B cell (primary cell): ENCODE data around the gene CD226. TPM values are rescaled to one million over a fixed set of nuclear protein-coding genes. Genes with fewer than 3 reads are reported as not detected.

ENCODE experiments used
- ATAC-seq: fragments of 200-7000 bp; cut with Tn5 transposase; one replicate; pipeline ENCODE4 v1.10.0; 2021; ENCODE audit warnings: low read depth, mild to moderate bottlenecking, moderate number of reproducible peaks, moderate library complexity
- CTCF ChIA-PET: fragments of 350-600 bp; sonication (Branson Sonifier 250); formaldehyde crosslinking; loops from one replicate; lab custom pipeline; 2021; ENCODE audit warnings: antibody characterized with exemption, inconsistent platforms; lab: Charles Lee
- POLR2A ChIA-PET: fragments of 350-600 bp; sonication (Branson Sonifier 250); formaldehyde crosslinking; loops from one replicate; lab custom pipeline; 2021; ENCODE audit warnings: antibody characterized with exemption; lab: Charles Lee
- DNase-seq: peaks from one replicate; pipeline ENCODE4 v3.0.0; 2013
- H2AFZ ChIP-seq: 2 replicates; pipeline ENCODE4 v1.6.1; 2012; ENCODE audit warnings: mild to moderate bottlenecking, low read depth, low read length; ENCODE audit not compliant: insufficient read depth, poor library complexity, severe bottlenecking
- H3K27ac ChIP-seq, 2 donors: 1 replicate in 1 of 2; 2 replicates in 1 of 2; pipeline ENCODE4 v1.5.1; 2012 to 2013; ENCODE audit warnings: low read length in 2 of 2, mild to moderate bottlenecking in 2 of 2, moderate library complexity in 1 of 2
- H3K27me3 ChIP-seq, 4 experiments: fragments of 200-600 bp in 1 of 4; sonication (generic) in 1 of 4; replicated peaks in 1 of 4; 1 replicate in 2 of 4; 2 replicates in 2 of 4; pipeline versions ENCODE4 v1.6.1 to v1.7.0; 2013 to 2016; ENCODE audit warnings: low read length in 3 of 4, mild to moderate bottlenecking in 2 of 4, mixed read lengths in 1 of 4, moderate library complexity in 1 of 4; ENCODE audit not compliant: insufficient read depth in 4 of 4, control insufficient read depth in 3 of 4; ENCODE audit errors: control extremely low read depth in 1 of 4
- H3K36me3 ChIP-seq, 2 experiments: replicated peaks in 1 of 2; 1 replicate in 1 of 2; 2 replicates in 1 of 2; pipeline versions ENCODE4 v1.6.1 to v1.7.1; 2013; ENCODE audit warnings: low read length in 1 of 2; ENCODE audit not compliant: insufficient read depth in 2 of 2, control insufficient read depth in 1 of 2; ENCODE audit errors: control extremely low read depth in 1 of 2, extremely low read depth in 1 of 2
- H3K4me1 ChIP-seq, 2 donors: fragments of 200-600 bp in 1 of 2; sonication (generic) in 1 of 2; 1 replicate in 1 of 2; 2 replicates in 1 of 2; pipeline versions ENCODE4 v1.5.1 to v1.6.1; 2013 to 2017; ENCODE audit warnings: low read length in 2 of 2; ENCODE audit not compliant: control insufficient read depth in 2 of 2, insufficient read depth in 2 of 2
- H3K4me2 ChIP-seq: replicated peaks from 2 replicates; pipeline ENCODE3; 2012; ENCODE audit warnings: mild to moderate bottlenecking, low read depth, low read length; ENCODE audit not compliant: poor library complexity, severe bottlenecking
- H3K4me3 ChIP-seq, 5 experiments: fragments of 200-600 bp in 1 of 5; sonication (generic) in 1 of 5; 1 replicate in 3 of 5; 2 replicates in 2 of 5; pipeline versions ENCODE4 v1.5.1 to v1.7.0; 2011 to 2016; ENCODE audit warnings: low read length in 4 of 5, mild to moderate bottlenecking in 4 of 5, low read depth in 2 of 5, control low read depth in 1 of 5, moderate library complexity in 1 of 5; ENCODE audit not compliant: insufficient read depth in 1 of 5; ENCODE audit errors: control extremely low read depth in 1 of 5, extremely low read depth in 1 of 5
- H3K79me2 ChIP-seq: fragments of 200-600 bp; sonication (generic); one replicate; pipeline ENCODE4 v1.6.0; 2016; ENCODE audit warnings: low read length; ENCODE audit not compliant: control insufficient read depth, insufficient read depth
- H3K9ac ChIP-seq: fragments of 200-600 bp; sonication (generic); 2 replicates; pipeline ENCODE4 v1.6.1; 2017; ENCODE audit warnings: mild to moderate bottlenecking, low read length, moderate library complexity
- H3K9me3 ChIP-seq, 3 donors: one replicate each; pipeline versions ENCODE4 v1.6.1 to v1.7.1; 2013; ENCODE audit warnings: low read length in 2 of 3; ENCODE audit not compliant: control insufficient read depth in 2 of 3, insufficient read depth in 1 of 3; ENCODE audit errors: control extremely low read depth in 1 of 3
- H4K20me1 ChIP-seq: 2 replicates; pipeline ENCODE4 v1.6.0; 2012; ENCODE audit warnings: mild to moderate bottlenecking, low read length; ENCODE audit not compliant: insufficient read depth, control insufficient read depth, poor library complexity, severe bottlenecking
- H3K27ac Mint-ChIP-seq: one replicate; pipeline ENCODE4 v1.8.0; 2021; ENCODE audit warnings: mixed read lengths
- H3K27me3 Mint-ChIP-seq: one replicate; pipeline ENCODE4 v1.8.0; 2021; ENCODE audit warnings: mixed read lengths
- H3K4me1 Mint-ChIP-seq: one replicate; pipeline ENCODE4 v1.8.0; 2021; ENCODE audit warnings: mixed read lengths
- H3K4me3 Mint-ChIP-seq: one replicate; pipeline ENCODE4 v1.8.0; 2021; ENCODE audit warnings: mixed read lengths
- H3K9me3 Mint-ChIP-seq: one replicate; pipeline ENCODE4 v1.8.0; 2022; ENCODE audit warnings: mixed read lengths; ENCODE audit not compliant: insufficient read depth
- CTCF ChIP-seq: fragments of 200-600 bp; IDR thresholded peaks from one replicate; pipeline ENCODE4 v1.8.0; 2022; ENCODE audit warnings: antibody characterized with exemption, mild to moderate bottlenecking
- EZH2 ChIP-seq: IDR thresholded peaks from 2 replicates; pipeline ENCODE4 v1.6.1; 2012; ENCODE audit warnings: borderline replicate concordance, low read depth, mild to moderate bottlenecking, moderate library complexity, low read length; ENCODE audit not compliant: insufficient read depth, poor library complexity, severe bottlenecking
- WGBS: methylation state at CpG from one replicate; pipeline ENCODE4 v1.1.5; 2013; ENCODE audit warnings: missing lambda C conversion rate; ENCODE audit not compliant: insufficient coverage; 5-methylcytosine and 5-hydroxymethylcytosine counted together
- intact Hi-C: fragments of 100-400 bp; cut with micrococcal nuclease; formaldehyde crosslinking; loops from one replicate; pipeline ENCODE4 v1.10.0; 2022
- polyA plus RNA-seq: library from polyadenylated mRNA; depleted of rRNA; stranded (reverse); fragments of >200 nt; gene quantifications from 2 replicates; pipeline ENCODE4 v1.2.3, GENCODE V29; 2012
- total RNA-seq, 2 donors: library from RNA; stranded (reverse); fragments of 120-200 nt in 1 of 2; gene quantifications; 1 replicate in 1 of 2; 2 replicates in 1 of 2; pipeline versions ENCODE4 v1.2.3 to v1.2.4, GENCODE V29; 2013 to 2022

CD226 gene
- total and polyA plus RNA-seq, 2 donors (not counting 1 experiment from before 2014, with no cell fraction given) = 0.78 to 2.6 TPM

GRCh38 chr18:69916412-69916811, 31.3 kb downstream of the CD226 start:
- H3K4me3 ChIP-seq = no peak overlapping the region
- H4K20me1 ChIP-seq = no peaks in the 10 kb centered on the region
- ChIA-PET CTCF (no interaction called here), POLR2A (no interaction called here)
- H3K79me2 ChIP-seq = no peaks in the 10 kb centered on the region
- H3K4me3 Mint-ChIP-seq = no peak overlapping the region
- no peaks in the 10 kb centered on the region for H3K9me3 Mint-ChIP-seq
- H3K4me2 ChIP-seq = no peak overlapping the region
- no peaks in the 10 kb centered on the region for H3K4me1 ChIP-seq
- no CpG with 5 or more reads among the region's 3 CpGs for WGBS
- intact Hi-C loops = no loop called here
- H3K27ac Mint-ChIP-seq = no peak overlapping the region
- H3K27ac ChIP-seq = no peak overlapping the region
- ATAC-seq (no peak), DNase-seq (no peak)
- no peaks in the 10 kb centered on the region for H3K9me3 ChIP-seq
- no peak for TF ChIP-seq CTCF
- no peak for TF ChIP-seq EZH2
- H3K36me3 ChIP-seq = no peaks in the 10 kb centered on the region
- no peaks in the 10 kb centered on the region for H3K27me3 ChIP-seq
- no peaks in the 10 kb centered on the region for H3K4me1 Mint-ChIP-seq
- H2AFZ ChIP-seq = no peak overlapping the region
- no peak overlapping the region for H3K9ac ChIP-seq
- H3K27me3 Mint-ChIP-seq = no peaks in the 10 kb centered on the region

DNA sequence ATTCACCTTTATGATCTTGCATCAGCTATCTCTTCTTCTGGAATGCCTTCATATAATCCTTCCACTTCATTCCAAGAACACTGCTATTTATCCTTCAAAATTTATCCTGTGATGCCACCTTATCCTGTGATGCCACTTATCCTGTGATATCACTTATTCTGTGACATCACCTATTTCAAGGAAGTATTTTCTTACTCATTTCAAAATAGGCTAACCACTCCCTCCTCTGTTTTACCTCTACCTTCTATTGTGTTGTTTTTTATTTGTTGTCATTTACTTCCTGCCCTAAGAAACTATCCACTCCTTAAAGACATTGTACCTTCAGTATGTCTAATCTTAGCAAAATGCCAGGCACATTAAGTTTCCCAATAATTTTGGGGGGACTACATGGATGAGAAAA, 38.8 kb downstream of the CD226 start:
- H3K27me3 Mint-ChIP-seq = no peaks in the 10 kb centered on the region
- Histone ChIP-seq H3K9me3 (no peaks in the 10 kb centered on the region), H3K27me3 (no peaks in the 10 kb centered on the region), H4K20me1 (no peaks in the 10 kb centered on the region), H2AFZ (no peak overlapping the region), H3K9ac (no peak overlapping the region), H3K36me3 (no peaks in the 10 kb centered on the region), H3K4me1 (no peaks in the 10 kb centered on the region), H3K27ac (no peak overlapping the region), H3K4me3 (no peak overlapping the region), H3K4me2 (no peak overlapping the region), H3K79me2 (no peaks in the 10 kb centered on the region)
- intact Hi-C loops = no loop called here
- H3K9me3 Mint-ChIP-seq = no peaks in the 10 kb centered on the region
- TF ChIP-seq CTCF = no peak
- no peak for TF ChIP-seq EZH2
- CTCF ChIA-PET = no interaction called here
- DNase-seq = no peak
- no peak for ATAC-seq
- no peaks in the 10 kb centered on the region for H3K4me1 Mint-ChIP-seq
- POLR2A ChIA-PET = no interaction called here
- H3K27ac Mint-ChIP-seq = no peak overlapping the region
- no peak overlapping the region for H3K4me3 Mint-ChIP-seq
